ENCODE results near the gene TBC1D21.

Gene TBC1D21

DNA sequence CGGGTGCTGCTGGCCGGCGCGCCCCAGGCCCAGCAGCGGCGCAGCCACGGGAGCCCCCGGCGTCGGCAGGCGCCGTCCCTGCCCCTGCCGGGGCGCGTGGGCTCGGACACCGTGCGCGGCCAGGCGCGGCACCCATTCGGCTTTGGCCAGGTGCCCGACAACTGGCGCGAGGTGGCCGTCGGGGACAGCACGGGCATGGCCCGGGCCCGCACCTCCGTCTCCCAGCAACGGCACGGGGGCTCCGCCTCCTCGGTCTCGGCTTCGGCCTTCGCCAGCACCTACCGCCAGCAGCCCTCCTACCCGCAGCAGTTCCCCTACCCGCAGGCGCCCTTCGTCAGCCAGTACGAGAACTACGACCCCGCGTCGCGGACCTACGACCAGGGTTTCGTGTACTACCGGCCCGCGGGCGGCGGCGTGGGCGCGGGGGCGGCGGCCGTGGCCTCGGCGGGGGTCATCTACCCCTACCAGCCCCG lies 53.7 kb downstream of the TBC1D21 start:
- peak overlapping the region; percentile 98 to 100 for H3K27ac ChIP-seq
- H3K9me3 ChIP-seq = no peaks in the 10 kb centered on the region
- H3K36me3 ChIP-seq = no peaks in the 10 kb centered on the region
- H3K4me3 ChIP-seq = peak overlapping the region; percentile 85 to 87
- intact Hi-C loops (cut with DNase I; ENCODE audit: low total_unique reads) = no loop called here
- no peaks in the 10 kb centered on the region for H3K27me3 ChIP-seq
- peak; percentile 48 to 88 for DNase-seq
- H3K4me1 ChIP-seq = peaks cover 28 to 84% (median 73%) of the 10 kb centered on the region in 4 donors
- TF ChIP-seq, protein P1, sequence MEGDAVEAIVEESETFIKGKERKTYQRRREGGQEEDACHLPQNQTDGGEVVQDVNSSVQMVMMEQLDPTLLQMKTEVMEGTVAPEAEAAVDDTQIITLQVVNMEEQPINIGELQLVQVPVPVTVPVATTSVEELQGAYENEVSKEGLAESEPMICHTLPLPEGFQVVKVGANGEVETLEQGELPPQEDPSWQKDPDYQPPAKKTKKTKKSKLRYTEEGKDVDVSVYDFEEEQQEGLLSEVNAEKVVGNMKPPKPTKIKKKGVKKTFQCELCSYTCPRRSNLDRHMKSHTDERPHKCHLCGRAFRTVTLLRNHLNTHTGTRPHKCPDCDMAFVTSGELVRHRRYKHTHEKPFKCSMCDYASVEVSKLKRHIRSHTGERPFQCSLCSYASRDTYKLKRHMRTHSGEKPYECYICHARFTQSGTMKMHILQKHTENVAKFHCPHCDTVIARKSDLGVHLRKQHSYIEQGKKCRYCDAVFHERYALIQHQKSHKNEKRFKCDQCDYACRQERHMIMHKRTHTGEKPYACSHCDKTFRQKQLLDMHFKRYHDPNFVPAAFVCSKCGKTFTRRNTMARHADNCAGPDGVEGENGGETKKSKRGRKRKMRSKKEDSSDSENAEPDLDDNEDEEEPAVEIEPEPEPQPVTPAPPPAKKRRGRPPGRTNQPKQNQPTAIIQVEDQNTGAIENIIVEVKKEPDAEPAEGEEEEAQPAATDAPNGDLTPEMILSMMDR (IDR thresholded peaks at IDR 0.05) = no peak

DNA sequence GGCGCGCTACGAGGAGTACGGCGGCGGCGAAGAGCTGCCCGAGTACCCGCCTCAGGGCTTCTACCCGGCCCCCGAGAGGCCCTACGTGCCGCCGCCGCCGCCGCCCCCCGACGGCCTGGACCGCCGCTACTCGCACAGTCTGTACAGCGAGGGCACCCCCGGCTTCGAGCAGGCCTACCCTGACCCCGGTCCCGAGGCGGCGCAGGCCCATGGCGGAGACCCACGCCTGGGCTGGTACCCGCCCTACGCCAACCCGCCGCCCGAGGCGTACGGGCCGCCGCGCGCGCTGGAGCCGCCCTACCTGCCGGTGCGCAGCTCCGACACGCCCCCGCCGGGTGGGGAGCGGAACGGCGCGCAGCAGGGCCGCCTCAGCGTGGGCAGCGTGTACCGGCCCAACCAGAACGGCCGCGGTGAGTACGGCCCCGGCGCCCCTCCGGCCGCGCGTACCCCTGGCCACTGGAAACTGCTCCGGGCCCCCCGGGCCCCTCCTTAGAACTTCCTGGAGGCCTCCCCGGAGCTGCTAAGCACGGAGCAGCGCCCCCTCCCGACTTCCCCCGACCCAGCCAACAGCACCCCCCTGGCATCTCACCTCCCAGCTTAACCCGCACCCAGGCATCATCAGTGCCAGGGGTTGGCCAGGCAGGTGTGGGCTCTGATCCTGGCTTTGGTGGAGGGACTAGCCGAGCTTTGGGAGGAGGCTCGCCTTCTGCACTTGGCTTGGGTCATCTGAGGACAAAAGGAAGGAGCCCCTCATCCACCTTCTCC lies 54.3 kb downstream of the TBC1D21 start:
- Histone ChIP-seq H3K4me3 (peak overlapping the region; percentile 85 to 87), H3K27ac (peak overlapping the region; percentile 98 to 100), H3K36me3 (no peaks in the 10 kb centered on the region), H3K9me3 (no peaks in the 10 kb centered on the region), H3K27me3 (no peaks in the 10 kb centered on the region), H3K4me1 (peaks cover 24 to 82% (median 67%) of the 10 kb centered on the region in 4 donors)
- TF ChIP-seq, protein P1 (IDR thresholded peaks at IDR 0.05) = peak; percentile 33 to 37
- peak in 1 of 2 donors; percentile 84 for DNase-seq
- intact Hi-C loops (cut with DNase I; ENCODE audit: low total_unique reads) = no loop called here

DNA sequence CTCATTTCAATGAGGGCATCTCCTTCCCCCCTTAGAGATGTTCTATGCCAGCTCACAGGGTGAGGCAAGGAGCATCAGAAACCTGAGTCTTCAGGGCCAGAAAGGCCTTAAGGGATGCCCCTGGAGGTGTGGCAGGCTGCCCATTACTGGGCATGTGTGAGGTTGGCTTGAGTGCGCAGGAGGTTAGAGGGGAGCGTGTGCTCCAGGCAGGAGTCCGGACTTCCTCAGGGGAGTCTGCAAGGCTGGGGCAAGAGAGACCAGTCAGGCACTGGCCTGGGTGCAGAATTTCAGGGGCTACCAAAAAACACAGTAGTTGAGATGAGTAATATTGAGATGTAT lies 54.8 kb downstream of the TBC1D21 start:
- Histone ChIP-seq H3K27ac (peak overlapping the region; percentile 98 to 100), H3K4me1 (peaks cover 18 to 80% (median 61%) of the 10 kb centered on the region in 4 donors), H3K27me3 (no peaks in the 10 kb centered on the region), H3K4me3 (peak overlapping the region; percentile 85 to 87), H3K9me3 (no peaks in the 10 kb centered on the region), H3K36me3 (no peaks in the 10 kb centered on the region)
- intact Hi-C loops (cut with DNase I; ENCODE audit: low total_unique reads) = no loop called here
- TF ChIP-seq, protein P1 (IDR thresholded peaks at IDR 0.05) = no peak
- peak in 1 of 2 donors; percentile 74 for DNase-seq

DNA sequence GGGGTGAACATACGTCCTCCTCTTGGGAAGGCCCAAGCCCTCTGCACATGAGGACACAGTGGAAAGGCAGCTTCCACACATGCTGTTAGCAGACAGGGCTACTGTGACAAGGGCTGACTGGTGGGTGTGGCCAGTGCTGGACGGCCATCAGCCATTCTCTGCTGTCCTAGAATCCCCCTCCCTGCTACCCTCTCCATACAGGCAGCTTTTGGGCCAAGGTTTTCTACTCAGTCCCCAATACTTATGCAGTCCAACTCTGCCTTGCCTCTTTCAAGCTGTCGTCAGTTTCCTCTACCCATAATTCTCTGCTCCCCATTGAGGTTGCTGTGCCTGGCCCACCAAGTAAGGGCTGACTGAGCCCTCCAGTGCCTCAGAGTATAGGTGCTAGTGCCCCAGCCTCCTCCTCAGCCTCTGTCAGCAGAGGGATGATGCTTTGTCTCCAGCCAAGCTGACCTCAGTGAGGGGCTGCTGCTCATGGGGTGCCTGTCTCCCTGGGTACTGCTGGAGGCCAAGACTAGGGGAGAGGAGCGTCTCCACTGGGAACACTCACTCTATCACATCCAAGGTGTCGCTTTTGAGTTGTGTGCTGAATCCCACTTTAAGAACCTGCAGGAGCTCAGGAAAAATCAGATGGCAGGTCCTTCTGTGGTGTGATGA lies 55.7 kb downstream of the TBC1D21 start:
- H3K4me1 ChIP-seq = peaks cover 9 to 71% (median 52%) of the 10 kb centered on the region in 4 donors
- TF ChIP-seq, protein P1 (IDR thresholded peaks at IDR 0.05) = no peak
- peak overlapping the region; percentile 15 to 85 for H3K4me3 ChIP-seq
- intact Hi-C loops (cut with DNase I; ENCODE audit: low total_unique reads) = no loop called here
- no peaks in the 10 kb centered on the region for H3K36me3 ChIP-seq
- no peaks in the 10 kb centered on the region for H3K27me3 ChIP-seq
- H3K27ac ChIP-seq = peak overlapping the region; percentile 84 to 98
- no peaks in the 10 kb centered on the region for H3K9me3 ChIP-seq
- DNase-seq = peak in 1 of 2 donors; percentile 70

DNA sequence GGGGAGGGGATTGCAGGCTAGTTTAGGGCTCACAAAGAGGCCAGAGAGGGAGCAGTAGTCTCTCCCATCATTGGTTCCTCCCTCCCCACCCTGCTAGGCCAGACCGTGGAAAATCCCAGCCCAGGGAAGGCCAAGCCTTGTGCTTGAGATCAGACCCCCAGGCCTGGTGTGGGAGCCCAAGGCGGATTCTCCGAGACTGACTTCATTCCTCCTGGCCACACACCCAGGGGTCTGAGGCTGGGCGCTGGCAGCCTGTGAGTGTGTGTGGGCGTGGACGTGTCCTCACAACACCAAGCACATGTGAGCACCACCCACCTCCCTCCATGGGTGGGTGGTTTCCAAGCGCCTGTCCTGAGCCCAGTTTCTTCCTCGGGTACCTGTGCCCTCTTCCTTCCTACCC lies 57.0 kb downstream of the TBC1D21 start:
- peak overlapping the region; percentile 84 to 98 for H3K27ac ChIP-seq
- peak overlapping the region in 1 of 2 donors; percentile 3 for H3K4me3 ChIP-seq
- peaks cover 7 to 69% (median 42%) of the 10 kb centered on the region in 4 donors for H3K4me1 ChIP-seq
- TF ChIP-seq, protein P1 (IDR thresholded peaks at IDR 0.05) = no peak
- no peaks in the 10 kb centered on the region for H3K36me3 ChIP-seq
- intact Hi-C loops (cut with DNase I; ENCODE audit: low total_unique reads) = no loop called here
- H3K27me3 ChIP-seq = no peaks in the 10 kb centered on the region
- DNase-seq = peak; percentile 68 to 89
- no peaks in the 10 kb centered on the region for H3K9me3 ChIP-seq
